Stimulated activated CD4-positive, alpha-beta T cell treated with anti-CD3 and anti-CD28 coated beads, Interleukin-12 subunit alpha, Interleukin-12 subunit beta, amount 100 ng/mL, for 24 hours (primary cell): ENCODE measurements around the gene GRIA4.
"Not testable (repeated sequence)": the region's sequence is repeated elsewhere in the genome, so short reads cannot be mapped to it uniquely, and the experiment has no call there.

Source experiments
- DNase-seq, 2 experiments: peaks; one replicate each; pipeline ENCODE4 v3.0.0-alpha.2; 2020; ENCODE audit warnings: low read depth in 2 of 2

Gene GRIA4

DNA sequence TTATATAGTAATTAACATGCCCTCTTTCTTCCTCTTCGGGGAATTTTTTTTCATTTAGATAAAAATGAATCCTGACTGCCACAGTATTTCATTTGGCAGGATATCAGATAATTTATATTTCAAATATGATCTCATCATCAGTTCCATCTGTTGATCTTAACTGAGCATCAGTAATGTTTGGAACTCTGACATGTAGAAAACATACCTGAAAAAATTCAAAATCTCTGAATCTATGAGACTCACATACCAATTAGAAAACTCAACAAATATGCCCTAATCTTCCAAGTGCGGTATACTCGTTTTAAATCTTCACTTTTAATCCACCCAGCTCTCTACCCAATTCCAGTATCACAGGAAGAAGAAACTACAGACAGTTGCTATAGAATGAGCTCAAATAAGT lies 250.2 kb downstream of the GRIA4 start:
- no peak for DNase-seq

GRCh38 chr11:105861225-105861624 lies 251.4 kb downstream of the GRIA4 start:
- DNase-seq, result no peak

GRCh38 chr11:105862736-105863367 lies 253.0 kb downstream of the GRIA4 start:
- DNase-seq, result no peak

DNA sequence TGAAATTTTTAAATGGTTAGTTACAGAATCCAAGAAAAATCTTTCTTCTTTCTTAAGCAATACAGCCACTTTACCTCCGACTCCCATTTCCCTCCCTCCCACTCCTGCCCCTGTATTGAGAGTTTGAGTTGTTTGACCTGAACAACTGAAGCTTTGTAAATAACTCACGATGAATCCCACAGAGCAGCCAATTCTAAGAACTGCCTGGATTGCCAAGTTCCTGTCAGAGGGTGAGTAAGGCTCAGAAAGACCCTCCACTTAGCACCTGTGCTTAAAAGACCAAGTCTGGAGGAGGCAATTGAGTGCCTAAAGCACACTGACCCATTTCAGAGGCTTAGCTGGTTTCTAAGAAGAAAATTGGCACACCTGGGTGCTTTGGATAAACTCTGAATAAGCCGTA lies 253.7 kb downstream of the GRIA4 start:
- no peak for DNase-seq

DNA sequence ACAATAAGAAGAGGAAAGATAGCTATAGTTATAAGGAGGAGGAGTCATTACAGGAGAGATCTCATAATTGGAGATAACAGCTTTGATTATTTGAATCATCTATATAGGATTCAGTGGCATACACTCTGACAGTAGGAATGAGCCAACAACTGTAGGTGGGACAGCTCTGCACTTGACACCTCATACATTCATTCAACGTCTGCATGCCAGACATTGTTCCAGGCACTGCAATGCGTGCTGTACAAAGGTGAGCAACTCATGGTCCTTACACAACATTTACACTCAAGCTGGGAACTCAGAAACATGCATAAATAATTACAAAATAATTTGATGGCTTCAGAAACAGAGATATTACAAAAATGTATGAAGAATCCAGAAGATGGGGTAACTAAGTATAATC lies 257.9 kb downstream of the GRIA4 start:
- no peak for DNase-seq

GRCh38 chr11:105868762-105869285 lies 259.0 kb downstream of the GRIA4 start:
- DNase-seq, result no peak

DNA sequence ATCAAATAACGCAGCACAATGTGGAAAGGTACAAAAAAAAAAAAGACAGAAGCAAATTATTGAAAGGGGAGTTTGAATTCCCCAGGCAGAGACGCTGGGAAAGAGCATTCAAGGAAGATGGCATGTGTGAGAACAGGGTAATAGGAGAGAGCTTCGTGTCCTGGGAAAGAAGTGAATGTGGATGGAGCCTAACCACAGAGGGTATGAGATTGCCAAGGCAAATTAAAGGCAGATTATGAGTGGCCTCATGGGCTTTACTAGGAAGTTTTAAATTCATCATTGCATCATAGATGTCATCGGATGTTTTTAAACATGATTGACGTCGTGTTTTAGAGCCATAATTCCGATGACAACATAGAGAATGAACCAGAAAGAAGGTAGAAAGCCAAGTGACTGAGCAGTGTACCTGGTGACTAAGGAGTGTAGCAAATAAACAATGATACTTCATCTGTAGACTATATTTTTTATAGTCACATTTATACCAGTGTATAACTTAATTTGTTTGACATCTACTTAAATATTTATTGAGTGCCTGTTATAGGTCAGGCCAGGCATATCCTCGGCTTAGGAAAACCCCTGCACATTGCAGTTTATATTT lies 260.7 kb downstream of the GRIA4 start:
- no peak for DNase-seq

GRCh38 chr11:105878510-105878909 lies 268.6 kb downstream of the GRIA4 start:
- DNase-seq, result no peak

DNA sequence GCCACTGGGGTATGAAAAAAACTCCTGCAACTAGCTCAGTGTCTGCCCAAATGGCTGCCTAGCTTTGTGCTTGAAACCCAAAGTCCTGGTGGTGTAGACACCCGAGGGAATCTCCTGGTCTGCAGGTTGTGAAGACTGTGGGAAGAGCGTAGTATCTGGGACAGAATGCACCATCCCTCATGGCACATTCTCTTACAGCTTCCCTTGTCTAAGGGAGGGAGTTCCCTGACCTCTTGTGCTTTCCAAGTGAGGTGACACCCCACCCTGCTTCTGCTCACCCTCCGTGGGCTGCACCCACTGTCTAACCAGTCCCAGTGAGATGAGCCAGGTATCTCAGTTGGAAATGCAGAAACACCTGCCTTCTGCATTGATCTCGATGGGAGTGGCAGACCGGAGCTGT lies 269.1 kb downstream of the GRIA4 start:
- DNase-seq, result not testable (repeated sequence)

GRCh38 chr11:105881027-105881426 lies 271.2 kb downstream of the GRIA4 start:
- no peak for DNase-seq

DNA sequence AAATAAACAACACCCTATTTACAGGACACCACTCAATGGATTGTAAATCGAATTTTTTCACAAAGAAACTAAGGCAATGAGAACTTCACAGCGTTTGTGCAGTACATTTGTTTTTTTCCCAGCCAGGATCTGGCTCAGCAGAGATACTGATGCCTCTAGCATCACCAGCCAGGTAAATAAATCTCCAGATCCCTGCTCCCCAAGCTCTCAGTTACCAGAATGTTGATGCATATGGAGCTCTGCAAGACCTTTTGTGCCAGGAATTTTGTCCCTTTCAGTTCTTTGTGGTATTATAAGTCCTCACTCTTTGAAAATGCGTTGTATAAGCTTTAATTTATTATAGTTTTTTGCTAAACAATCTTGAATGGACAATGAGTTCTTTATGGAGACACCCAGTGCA lies 274.6 kb downstream of the GRIA4 start:
- DNase-seq, result no peak

DNA sequence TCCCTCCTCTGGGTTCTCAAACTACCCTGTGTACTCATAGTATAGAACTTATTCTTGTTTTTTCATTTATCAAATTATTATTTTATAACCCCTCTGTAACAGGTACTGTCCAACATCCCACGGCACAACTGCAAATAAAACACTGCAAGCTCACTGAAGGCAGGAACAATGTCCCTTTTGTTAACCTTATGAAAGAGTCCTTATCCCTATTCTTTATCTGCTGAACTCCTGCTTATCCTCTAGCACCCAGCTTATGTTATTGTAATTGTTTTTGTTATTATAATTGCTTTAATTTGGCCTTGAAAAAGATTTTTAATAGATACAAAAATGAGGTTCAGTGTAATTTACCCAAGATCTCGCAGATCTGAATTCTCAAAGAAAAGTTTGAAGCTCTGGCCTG lies 281.8 kb downstream of the GRIA4 start:
- no peak for DNase-seq

DNA sequence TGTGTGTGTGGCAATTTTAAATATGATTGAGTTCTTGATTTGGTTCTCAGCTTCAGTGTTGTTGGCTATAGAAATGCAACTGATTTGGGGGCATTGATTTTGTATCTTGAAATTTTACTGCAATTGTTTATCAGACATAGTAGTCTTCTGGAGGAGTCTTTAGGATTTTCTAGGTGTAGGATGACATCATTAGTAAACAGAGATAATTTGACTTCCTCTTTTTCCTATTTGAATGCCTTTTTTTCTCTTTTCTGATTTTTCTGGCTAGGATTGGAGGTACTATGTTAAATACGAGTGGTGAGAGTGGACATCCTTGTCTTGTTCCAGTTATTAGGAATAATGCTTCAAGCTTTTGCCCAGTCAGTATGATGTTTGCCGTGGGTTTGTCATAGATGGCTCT lies 287.3 kb downstream of the GRIA4 start:
- no peak for DNase-seq

DNA sequence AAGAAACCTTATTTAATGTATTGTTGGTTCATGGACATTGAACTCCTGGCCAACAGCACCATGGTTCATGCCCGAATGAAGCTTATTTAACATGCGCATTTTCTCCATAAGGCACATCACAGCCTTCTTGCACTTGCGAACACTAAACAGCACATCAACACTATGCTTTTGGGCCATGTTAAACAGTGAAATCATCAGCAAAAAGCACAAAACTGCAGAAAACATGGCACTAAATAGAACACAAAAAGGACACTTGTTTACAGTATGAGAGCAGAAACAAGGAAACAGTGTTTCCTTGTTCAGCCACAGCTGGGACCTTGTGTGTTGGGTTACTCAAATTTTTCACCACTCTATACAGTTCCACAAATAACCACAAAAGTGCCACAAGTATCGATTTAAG lies 289.9 kb downstream of the GRIA4 start:
- no peak for DNase-seq

GRCh38 chr11:105900515-105901035 lies 290.7 kb downstream of the GRIA4 start:
- no peak for DNase-seq

GRCh38 chr11:105903113-105903512 lies 293.2 kb downstream of the GRIA4 start:
- no peak for DNase-seq

DNA sequence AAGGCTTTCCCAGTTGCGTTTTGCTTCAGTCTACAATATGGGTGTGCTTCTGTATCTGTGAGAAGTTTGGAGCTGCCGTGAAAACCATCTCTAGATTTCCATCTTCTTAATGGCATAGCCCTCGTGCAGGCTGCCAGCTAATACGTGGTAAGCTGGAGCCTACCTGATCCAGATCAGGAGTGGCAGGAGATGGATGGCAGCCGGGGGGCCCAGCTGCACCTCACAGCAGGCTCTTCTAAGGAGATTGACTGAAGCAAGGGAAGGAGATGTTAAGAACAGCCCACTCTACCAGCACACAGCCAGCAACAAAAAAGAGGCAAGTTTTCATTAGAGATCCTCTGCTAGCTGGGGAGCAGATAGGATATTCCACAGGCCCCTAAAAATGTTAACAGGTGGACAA lies 296.6 kb downstream of the GRIA4 start:
- no peak for DNase-seq

- no peak for DNase-seq
Measured at GRCh38 chr11:105907319-105907718, 297.4 kb downstream of the GRIA4 start.

DNA sequence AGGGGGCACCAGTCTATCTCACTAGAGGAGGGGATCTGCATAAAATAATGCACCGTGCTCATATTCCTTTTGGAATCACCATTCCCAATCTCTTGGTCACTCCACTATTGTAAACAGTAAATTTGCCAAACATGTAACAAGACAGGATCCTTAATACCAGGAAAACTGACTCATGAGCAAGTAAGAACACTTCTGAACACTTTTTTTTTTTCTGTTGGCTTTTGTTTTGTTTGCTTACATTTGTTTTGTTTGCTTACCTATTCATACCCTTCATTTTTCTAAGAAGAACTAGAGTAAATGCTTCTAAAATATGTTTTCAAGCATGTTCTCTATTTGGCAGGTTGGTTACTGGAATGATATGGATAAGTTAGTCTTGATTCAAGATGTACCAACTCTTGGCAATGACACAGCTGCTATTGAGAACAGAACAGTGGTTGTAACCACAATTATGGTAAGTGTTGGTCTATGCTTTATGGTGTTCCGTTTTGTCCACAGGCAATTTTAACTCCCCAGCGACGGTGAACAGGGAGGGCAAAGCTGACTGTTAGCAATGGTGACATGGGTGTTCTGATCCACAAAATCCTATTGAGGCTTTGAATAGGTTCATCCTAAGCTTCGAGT lies 300.3 kb downstream of the GRIA4 start:
- DNase-seq, result no peak

DNA sequence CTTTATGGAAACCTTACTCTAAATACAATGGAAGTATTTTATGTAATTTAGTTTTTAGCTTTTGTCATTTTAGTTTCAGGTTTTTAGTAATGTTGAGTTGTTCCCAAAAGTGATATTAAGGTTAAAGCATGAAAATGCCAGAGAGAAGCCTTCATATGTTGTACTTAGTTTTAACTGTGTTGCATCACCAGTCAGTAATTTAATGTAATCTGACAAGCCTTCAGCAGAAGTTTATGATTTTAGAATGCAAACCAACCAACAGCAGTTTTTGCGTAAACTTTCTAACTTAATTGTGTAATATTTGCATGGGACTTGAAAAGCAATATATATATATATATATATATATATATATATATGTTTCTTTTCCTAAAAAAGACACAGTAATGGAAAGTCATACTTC lies 301.6 kb downstream of the GRIA4 start:
- DNase-seq, result no peak

GRCh38 chr11:105912666-105913065 lies 302.8 kb downstream of the GRIA4 start:
- no peak for DNase-seq

- DNase-seq, result no peak
Measured at GRCh38 chr11:105915021-105915420, 305.1 kb downstream of the GRIA4 start.

GRCh38 chr11:105918039-105918438 lies 308.2 kb downstream of the GRIA4 start:
- DNase-seq, result no peak
